ENCODE data around the gene PPP1R7. TPM values are rescaled to one million over a fixed set of nuclear protein-coding genes. Genes with fewer than 3 reads are reported as not detected.

Gene PPP1R7
- total and polyA plus RNA-seq, 2 experiments from 2014 or later: 53.1 to 107 TPM

DNA sequence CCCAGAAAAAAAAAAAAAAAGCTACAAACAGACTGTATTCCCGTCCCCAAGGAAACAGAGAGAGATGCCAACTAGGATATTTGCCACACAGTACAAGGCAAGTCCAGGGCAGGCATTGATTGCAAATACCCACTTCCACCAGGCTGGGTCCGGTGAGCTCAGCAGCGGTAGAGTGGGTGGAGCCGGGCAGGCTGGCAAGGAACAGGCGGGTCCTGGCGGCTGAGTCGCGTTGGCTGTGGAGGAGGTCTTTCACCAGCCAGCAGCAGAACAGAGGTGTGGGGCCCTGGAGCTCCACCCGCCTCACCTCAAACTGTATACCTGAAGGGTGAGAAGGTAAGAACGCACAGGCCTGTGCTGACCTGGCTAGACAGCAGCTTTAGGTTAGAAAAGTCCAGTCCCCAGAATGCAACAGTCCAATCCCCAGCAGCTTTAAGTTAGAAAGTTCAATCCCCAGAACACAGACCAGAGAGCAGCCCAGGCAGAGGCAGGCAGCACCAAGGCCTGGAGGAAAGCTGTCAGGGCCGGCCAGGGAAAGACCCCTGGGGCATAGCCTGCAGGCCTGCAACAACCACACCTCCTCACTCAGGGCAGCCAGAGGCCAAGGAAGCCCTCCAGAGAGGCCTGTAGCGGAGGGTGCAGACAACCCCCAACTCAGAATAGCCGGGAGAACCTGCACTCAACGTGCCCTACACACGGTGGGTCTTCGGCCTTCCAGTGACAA lies 26.3 kb upstream of the PPP1R7 start:
- no peaks in the 10 kb centered on the region for H3K79me2 ChIP-seq (ENCODE audit: insufficient read depth)
- in situ Hi-C loops (cut with MboI): no loop called here
- TF ChIP-seq EZH2phosphoT487 (IDR thresholded peaks at IDR 0.05; ENCODE audit: insufficient read depth, low read depth) (no peak), EZH2 (IDR thresholded peaks at IDR 0.05; ENCODE audit: insufficient read depth, poor library complexity, severe bottlenecking) (no peak)
- WGBS, 2 experiments (ENCODE audit: low coverage in 1 of 2, low lambda C conversion rate in 2 of 2, missing lambda C conversion rate in 2 of 2): 85% methylated on average over 16 of the region's 16 CpGs
- H3K4me3 ChIP-seq: no peak overlapping the region
- no peaks in the 10 kb centered on the region for H4K20me1 ChIP-seq (ENCODE audit: insufficient read depth)
- peaks cover 5% of the 10 kb centered on the region; the same call in 1 of the 2 replicates for H3F3A ChIP-seq (ENCODE audit: insufficient read depth)
- no peak overlapping the region for H2AFZ ChIP-seq
- H3K27ac ChIP-seq: no peak overlapping the region
- no peaks in the 10 kb centered on the region for H3K9me3 ChIP-seq (ENCODE audit: low read depth)
- H3K36me3 ChIP-seq (ENCODE audit: low read depth): no peaks in the 10 kb centered on the region
- peak; percentile 18 for DNase-seq
- no peaks in the 10 kb centered on the region for H3K9me2 ChIP-seq (ENCODE audit: insufficient read depth)
- H3K4me2 ChIP-seq (ENCODE audit: unreplicated experiment): no peak overlapping the region
- no peaks in the 10 kb centered on the region for H3K27me3 ChIP-seq (replicated peaks; ENCODE audit: insufficient read depth)
- H3K9ac ChIP-seq: no peak overlapping the region
- H3K4me1 ChIP-seq (ENCODE audit: insufficient read depth): no peaks in the 10 kb centered on the region

GRCh38 chr2:241125626-241126025 lies 24.6 kb upstream of the PPP1R7 start:
- Histone ChIP-seq H4K20me1 (ENCODE audit: insufficient read depth) (no peaks in the 10 kb centered on the region), H3K9ac (no peak overlapping the region), H3K4me3 (no peak overlapping the region), H3K9me3 (ENCODE audit: low read depth) (no peaks in the 10 kb centered on the region), H3K4me1 (ENCODE audit: insufficient read depth) (no peaks in the 10 kb centered on the region), H3K9me2 (ENCODE audit: insufficient read depth) (no peaks in the 10 kb centered on the region), H3F3A (ENCODE audit: insufficient read depth) (peaks cover 5% of the 10 kb centered on the region; the same call in 1 of the 2 replicates), H3K79me2 (ENCODE audit: insufficient read depth) (no peaks in the 10 kb centered on the region), H2AFZ (no peak overlapping the region), H3K36me3 (ENCODE audit: low read depth) (no peaks in the 10 kb centered on the region), H3K27me3 (replicated peaks; ENCODE audit: insufficient read depth) (no peaks in the 10 kb centered on the region), H3K4me2 (ENCODE audit: unreplicated experiment) (no peak overlapping the region), H3K27ac (no peak overlapping the region)
- in situ Hi-C loops (cut with MboI): no loop called here
- DNase-seq: no peak
- TF ChIP-seq EZH2 (IDR thresholded peaks at IDR 0.05; ENCODE audit: insufficient read depth, poor library complexity, severe bottlenecking): no peak
- TF ChIP-seq EZH2phosphoT487 (IDR thresholded peaks at IDR 0.05; ENCODE audit: insufficient read depth, low read depth): no peak
- WGBS, 2 experiments (ENCODE audit: low coverage in 1 of 2, low lambda C conversion rate in 2 of 2, missing lambda C conversion rate in 2 of 2): 97% methylated on average over 13 of the region's 13 CpGs

- Histone ChIP-seq H3K9me2 (ENCODE audit: insufficient read depth) (no peaks in the 10 kb centered on the region), H3K79me2 (ENCODE audit: insufficient read depth) (no peaks in the 10 kb centered on the region), H3K27me3 (replicated peaks; ENCODE audit: insufficient read depth) (no peaks in the 10 kb centered on the region), H2AFZ (no peak overlapping the region), H3F3A (ENCODE audit: insufficient read depth) (peaks cover 5% of the 10 kb centered on the region; the same call in 1 of the 2 replicates), H4K20me1 (ENCODE audit: insufficient read depth) (no peaks in the 10 kb centered on the region), H3K27ac (no peak overlapping the region), H3K9ac (no peak overlapping the region), H3K36me3 (ENCODE audit: low read depth) (no peaks in the 10 kb centered on the region), H3K9me3 (ENCODE audit: low read depth) (no peaks in the 10 kb centered on the region), H3K4me3 (no peak overlapping the region), H3K4me2 (ENCODE audit: unreplicated experiment) (no peak overlapping the region), H3K4me1 (ENCODE audit: insufficient read depth) (no peaks in the 10 kb centered on the region)
- 96 to 97% methylated on average over 21 of the region's 21 CpGs for WGBS, 2 experiments (ENCODE audit: low coverage in 1 of 2, low lambda C conversion rate in 2 of 2, missing lambda C conversion rate in 2 of 2)
- TF ChIP-seq EZH2phosphoT487 (IDR thresholded peaks at IDR 0.05; ENCODE audit: insufficient read depth, low read depth) (no peak), EZH2 (IDR thresholded peaks at IDR 0.05; ENCODE audit: insufficient read depth, poor library complexity, severe bottlenecking) (no peak)
- in situ Hi-C loops (cut with MboI): no loop called here
- no peak for DNase-seq
These were observed 24.1 kb upstream of the PPP1R7 start for GRCh38 chr2:241126201-241126611.

GRCh38 chr2:241126771-241127202 lies 23.5 kb upstream of the PPP1R7 start:
- no peak for TF ChIP-seq EZH2phosphoT487 (IDR thresholded peaks at IDR 0.05; ENCODE audit: insufficient read depth, low read depth)
- no peak for TF ChIP-seq EZH2 (IDR thresholded peaks at IDR 0.05; ENCODE audit: insufficient read depth, poor library complexity, severe bottlenecking)
- H3K9ac ChIP-seq: no peak overlapping the region
- no peaks in the 10 kb centered on the region for H4K20me1 ChIP-seq (ENCODE audit: insufficient read depth)
- DNase-seq: no peak
- no peaks in the 10 kb centered on the region for H3K79me2 ChIP-seq (ENCODE audit: insufficient read depth)
- peaks cover under 1% of the 10 kb centered on the region; the same call in 1 of the 2 replicates for H3F3A ChIP-seq (ENCODE audit: insufficient read depth)
- no peak overlapping the region for H3K27ac ChIP-seq
- 93 to 96% methylated on average over 18 of the region's 18 CpGs for WGBS, 2 experiments (ENCODE audit: low coverage in 1 of 2, low lambda C conversion rate in 2 of 2, missing lambda C conversion rate in 2 of 2)
- no peaks in the 10 kb centered on the region for H3K36me3 ChIP-seq (ENCODE audit: low read depth)
- H3K27me3 ChIP-seq (replicated peaks; ENCODE audit: insufficient read depth): no peaks in the 10 kb centered on the region
- H3K9me2 ChIP-seq (ENCODE audit: insufficient read depth): no peaks in the 10 kb centered on the region
- no peaks in the 10 kb centered on the region for H3K4me1 ChIP-seq (ENCODE audit: insufficient read depth)
- H3K4me3 ChIP-seq: no peak overlapping the region
- no peak overlapping the region for H2AFZ ChIP-seq
- H3K4me2 ChIP-seq (ENCODE audit: unreplicated experiment): no peak overlapping the region
- no peaks in the 10 kb centered on the region for H3K9me3 ChIP-seq (ENCODE audit: low read depth)
- in situ Hi-C loops (cut with MboI): no loop called here

Measured in GM23248 (cell line).